CD4-positive, CD25-positive, alpha-beta regulatory T cell (primary cell): ENCODE data around the gene LCN6. TPM values are rescaled to one million over a fixed set of nuclear protein-coding genes. Genes with fewer than 3 reads are reported as not detected.

ENCODE experiments used
- polyA plus RNA-seq, 4 donors: library from polyadenylated mRNA; unstranded; fragments of 300-500 nt; fragmentation: Illumina TruSeq; gene quantifications; one replicate each; pipeline ENCODE4 v1.2.3, GENCODE V29; 2021
- total RNA-seq: library from RNA; stranded (reverse); gene quantifications from one replicate; pipeline ENCODE4 v1.2.3, GENCODE V29; 2022

Gene LCN6
- total and polyA plus RNA-seq, 5 donors from 2014 or later, result not detected

Other genes starting within 250 kb of the LCN6 start
- gene NOTCH1, start 202.5 kb downstream of the LCN6 start, total RNA-seq, result 52.3 TPM
- 1 to 10 TPM; 1.2 to 1.7 (median 1.5) TPM for gene NOTCH1, start 202.5 kb downstream of the LCN6 start, polyA plus RNA-seq
- gene EGFL7, start 85.6 kb downstream of the LCN6 start, total RNA-seq, result 1.7 TPM
- not detected for gene EGFL7, start 85.6 kb downstream of the LCN6 start, polyA plus RNA-seq
- 11.0 TPM for gene AGPAT2, start 61.1 kb downstream of the LCN6 start, total RNA-seq
- gene AGPAT2, start 61.1 kb downstream of the LCN6 start, polyA plus RNA-seq, result 10 to 100 TPM; 12.0 to 22.1 (median 21.1) TPM
- gene DIPK1B, start 36.0 kb downstream of the LCN6 start, total RNA-seq, result 1.3 TPM
- gene DIPK1B, start 36.0 kb downstream of the LCN6 start, polyA plus RNA-seq, result under 1 TPM in 1 of 4 donors, not detected in 3; 0.16 TPM
- 0.30 TPM for gene LCN10, start 5.6 kb downstream of the LCN6 start, total RNA-seq
- gene LCN10, start 5.6 kb downstream of the LCN6 start, polyA plus RNA-seq, result 1 to 10 TPM; 1.6 to 3.9 (median 3.0) TPM
- gene LCN8, start 9.7 kb upstream of the LCN6 start, total RNA-seq, result not detected
- gene LCN8, start 9.7 kb upstream of the LCN6 start, polyA plus RNA-seq, result not detected
- gene LCN15, start 16.0 kb upstream of the LCN6 start, total RNA-seq, result not detected
- gene LCN15, start 16.0 kb upstream of the LCN6 start, polyA plus RNA-seq, result not detected
- 20.7 TPM for gene TMEM141, start 42.8 kb upstream of the LCN6 start, total RNA-seq
- 10 to 100 TPM; 28.2 to 39.3 (median 35.5) TPM for gene TMEM141, start 42.8 kb upstream of the LCN6 start, polyA plus RNA-seq
- gene CCDC183, start 47.8 kb upstream of the LCN6 start, total RNA-seq, result 2.3 TPM
- gene CCDC183, start 47.8 kb upstream of the LCN6 start, polyA plus RNA-seq, result under 1 TPM in 3 of 4 donors, not detected in 1; 0.16 to 0.72 (median 0.58) TPM
- gene RABL6, start 59.4 kb upstream of the LCN6 start, total RNA-seq, result 63.6 TPM
- 10 to 100 TPM in 2 of 4 donors, 1 to 10 TPM in 2; 9.4 to 13.9 (median 10.6) TPM for gene RABL6, start 59.4 kb upstream of the LCN6 start, polyA plus RNA-seq
- 4.3 TPM for gene AJM1, start 94.0 kb upstream of the LCN6 start, total RNA-seq
- under 1 TPM in 2 of 4 donors, not detected in 2; 0.10 to 0.11 TPM for gene AJM1, start 94.0 kb upstream of the LCN6 start, polyA plus RNA-seq
- gene PHPT1, start 100.9 kb upstream of the LCN6 start, total RNA-seq, result 33.7 TPM
- 10 to 100 TPM; 65.4 to 95.8 (median 80.3) TPM for gene PHPT1, start 100.9 kb upstream of the LCN6 start, polyA plus RNA-seq
- 2.7 TPM for gene MAMDC4, start 103.8 kb upstream of the LCN6 start, total RNA-seq
- under 1 TPM in 1 of 4 donors, not detected in 3; 0.30 TPM for gene MAMDC4, start 103.8 kb upstream of the LCN6 start, polyA plus RNA-seq
- gene EDF1, start 117.8 kb upstream of the LCN6 start, total RNA-seq, result 219 TPM
- gene EDF1, start 117.8 kb upstream of the LCN6 start, polyA plus RNA-seq, result 100 to 1,000 TPM; 297 to 398 (median 339) TPM
- 28.6 TPM for gene TRAF2, start 138.0 kb upstream of the LCN6 start, total RNA-seq
- 10 to 100 TPM; 11.0 to 23.0 (median 15.6) TPM for gene TRAF2, start 138.0 kb upstream of the LCN6 start, polyA plus RNA-seq
- 96.9 TPM for gene FBXW5, start 196.2 kb upstream of the LCN6 start, total RNA-seq
- gene FBXW5, start 196.2 kb upstream of the LCN6 start, polyA plus RNA-seq, result 100 to 1,000 TPM in 3 of 4 donors, 10 to 100 TPM in 1; 91.6 to 134 (median 121) TPM
- 1.1 TPM for gene C8G, start 196.7 kb upstream of the LCN6 start, total RNA-seq
- under 1 TPM in 1 of 4 donors, not detected in 3; 0.96 TPM for gene C8G, start 196.7 kb upstream of the LCN6 start, polyA plus RNA-seq
- 1.4 TPM for gene LCN12, start 203.7 kb upstream of the LCN6 start, total RNA-seq
- not detected for gene LCN12, start 203.7 kb upstream of the LCN6 start, polyA plus RNA-seq
- 15.4 TPM for gene PTGDS, start 229.0 kb upstream of the LCN6 start, total RNA-seq
- under 1 TPM in 1 of 4 donors, not detected in 3; 0.47 TPM for gene PTGDS, start 229.0 kb upstream of the LCN6 start, polyA plus RNA-seq
- not detected for gene LCNL1, start 234.5 kb upstream of the LCN6 start, total RNA-seq
- gene LCNL1, start 234.5 kb upstream of the LCN6 start, polyA plus RNA-seq, result not detected
- 83.3 TPM for gene PAXX, start 243.9 kb upstream of the LCN6 start, total RNA-seq
- gene PAXX, start 243.9 kb upstream of the LCN6 start, polyA plus RNA-seq, result 10 to 100 TPM; 46.7 to 67.5 (median 66.0) TPM
- 1.0 TPM for gene CLIC3, start 248.0 kb upstream of the LCN6 start, total RNA-seq
- 1 to 10 TPM in 3 of 4 donors, under 1 TPM in 1; 0.38 to 4.5 (median 2.9) TPM for gene CLIC3, start 248.0 kb upstream of the LCN6 start, polyA plus RNA-seq